ENCODE results near the gene DISC1.
"Not testable (repeated sequence)": the region's sequence is repeated elsewhere in the genome, so short reads cannot be mapped to it uniquely, and the experiment has no call there.

DISC1 gene

DNA sequence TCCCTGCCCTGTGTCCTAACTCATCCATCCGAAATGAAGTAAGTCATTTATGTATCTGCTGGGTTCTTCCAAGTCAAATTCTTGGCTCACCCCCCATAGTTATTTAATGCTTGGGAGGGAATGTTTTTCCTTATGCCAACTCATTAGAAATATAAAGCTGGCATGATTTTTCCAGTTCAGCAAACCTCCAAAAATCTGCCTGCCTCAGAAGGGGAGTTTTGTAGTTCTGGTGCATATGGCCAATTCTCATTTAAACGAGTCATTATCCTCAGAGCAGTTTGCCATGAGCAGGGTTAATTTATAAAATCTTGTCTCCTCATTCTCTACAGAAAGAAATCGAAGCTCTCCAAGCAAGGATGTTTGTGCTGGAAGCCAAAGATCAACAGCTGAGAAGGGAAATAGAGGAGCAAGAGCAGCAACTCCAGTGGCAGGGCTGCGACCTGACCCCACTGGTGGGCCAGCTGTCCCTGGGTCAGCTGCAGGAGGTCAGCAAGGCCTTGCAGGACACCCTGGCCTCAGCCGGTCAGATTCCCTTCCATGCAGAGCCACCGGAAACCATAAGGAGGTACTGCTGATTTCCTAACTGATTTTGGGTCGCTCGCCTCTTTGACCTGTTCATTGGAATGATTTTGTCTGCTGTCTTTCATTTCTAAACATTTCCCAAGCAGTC, 144.1 kb downstream of the DISC1 start:
- no peak for DNase-seq (ENCODE audit: low read depth in 3 of 3)

GRCh38 chr1:231774719-231775335, 148.2 kb downstream of the DISC1 start:
- no peak for DNase-seq (ENCODE audit: low read depth in 3 of 3)

GRCh38 chr1:231776010-231776756, 149.6 kb downstream of the DISC1 start:
- no peak for DNase-seq (ENCODE audit: low read depth in 3 of 3)

DNA sequence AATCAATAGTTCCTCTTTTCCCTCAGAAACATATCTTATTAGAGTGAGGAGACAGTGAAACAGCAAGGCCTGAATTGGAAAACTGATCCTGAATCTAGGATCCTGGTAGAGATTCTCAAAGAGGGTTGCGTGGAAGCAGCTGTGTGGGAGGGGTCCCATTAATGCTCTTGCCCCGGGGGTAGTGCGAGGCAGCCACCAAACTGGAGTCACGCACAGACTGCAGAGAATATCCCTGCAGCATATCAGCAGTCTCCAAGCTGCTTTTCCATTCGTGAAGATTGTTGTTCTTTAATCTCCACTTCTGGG, 150.1 kb downstream of the DISC1 start:
- DNase-seq (ENCODE audit: low read depth in 3 of 3) = no peak

GRCh38 chr1:231778009-231778719, 151.6 kb downstream of the DISC1 start:
- DNase-seq (ENCODE audit: low read depth in 3 of 3) = no peak

DNA sequence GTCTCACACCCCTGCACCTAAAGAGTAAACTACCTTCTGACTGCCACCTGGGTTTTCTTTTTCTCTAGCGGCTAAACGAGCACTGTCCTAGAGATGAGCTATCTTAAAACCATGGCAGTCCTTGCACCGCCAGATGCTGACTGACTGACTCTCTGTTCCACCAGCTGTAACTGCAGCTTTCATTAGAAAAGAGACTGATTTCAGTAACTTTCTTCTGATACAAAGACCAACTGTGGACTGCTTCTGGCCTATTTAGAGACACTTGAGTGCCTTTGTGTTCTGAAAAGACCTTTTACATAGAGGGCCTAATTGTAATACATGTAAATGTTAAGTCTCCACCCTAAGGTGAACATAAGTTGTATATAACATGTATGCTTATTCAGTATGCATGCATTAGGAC, 152.5 kb downstream of the DISC1 start:
- no peak for DNase-seq (ENCODE audit: low read depth in 3 of 3)

- DNase-seq (ENCODE audit: low read depth in 3 of 3) = no peak
Observed at GRCh38 chr1:231781892-231782291, 155.3 kb downstream of the DISC1 start.

DNA sequence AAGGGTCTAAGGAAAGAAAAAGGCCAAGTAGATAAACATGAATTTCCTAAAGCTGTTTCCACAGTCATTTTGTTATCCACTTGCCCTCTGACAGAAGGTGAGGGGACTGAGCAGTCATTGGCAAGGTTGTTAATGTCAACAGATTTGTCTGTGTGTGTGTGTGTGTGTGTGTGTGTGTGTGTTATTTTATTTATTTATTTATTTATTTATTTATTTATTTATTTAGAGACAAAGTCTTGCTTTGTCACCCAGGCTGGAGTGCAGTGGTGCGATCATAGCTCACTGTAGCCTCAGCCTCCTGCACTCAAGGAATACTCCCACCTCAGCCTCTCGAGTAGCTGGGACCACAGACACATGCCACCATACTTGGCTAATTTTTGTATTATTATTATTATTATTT, 158.5 kb downstream of the DISC1 start:
- not testable (repeated sequence) for DNase-seq (ENCODE audit: low read depth in 3 of 3)

GRCh38 chr1:231786126-231786525, 159.5 kb downstream of the DISC1 start:
- DNase-seq (ENCODE audit: low read depth in 3 of 3) = no peak

GRCh38 chr1:231792634-231793033, 166.0 kb downstream of the DISC1 start:
- no peak for DNase-seq (ENCODE audit: low read depth in 3 of 3)

GRCh38 chr1:231793893-231794292, 167.3 kb downstream of the DISC1 start:
- DNase-seq (ENCODE audit: low read depth in 3 of 3) = no peak

DNA sequence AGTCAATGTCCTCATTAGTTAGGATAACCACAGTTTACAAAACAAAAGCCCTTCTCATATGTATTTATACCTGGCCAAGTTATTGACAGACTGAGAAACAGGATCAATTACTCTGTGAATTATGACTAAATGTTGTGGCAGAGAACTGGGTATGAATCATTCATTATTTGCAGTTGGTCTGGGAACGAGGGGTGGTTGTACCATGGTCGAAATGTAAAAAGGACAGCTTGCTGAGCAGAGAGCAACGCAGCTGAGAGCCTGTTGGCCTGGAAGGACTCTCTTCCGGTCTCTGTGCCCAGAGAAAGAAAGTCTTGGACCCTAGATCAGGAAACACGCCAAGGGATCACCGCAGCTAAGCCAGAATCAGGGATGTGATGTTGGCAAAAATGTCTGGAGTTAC, 169.6 kb downstream of the DISC1 start:
- no peak for DNase-seq (ENCODE audit: low read depth in 3 of 3)

DNA sequence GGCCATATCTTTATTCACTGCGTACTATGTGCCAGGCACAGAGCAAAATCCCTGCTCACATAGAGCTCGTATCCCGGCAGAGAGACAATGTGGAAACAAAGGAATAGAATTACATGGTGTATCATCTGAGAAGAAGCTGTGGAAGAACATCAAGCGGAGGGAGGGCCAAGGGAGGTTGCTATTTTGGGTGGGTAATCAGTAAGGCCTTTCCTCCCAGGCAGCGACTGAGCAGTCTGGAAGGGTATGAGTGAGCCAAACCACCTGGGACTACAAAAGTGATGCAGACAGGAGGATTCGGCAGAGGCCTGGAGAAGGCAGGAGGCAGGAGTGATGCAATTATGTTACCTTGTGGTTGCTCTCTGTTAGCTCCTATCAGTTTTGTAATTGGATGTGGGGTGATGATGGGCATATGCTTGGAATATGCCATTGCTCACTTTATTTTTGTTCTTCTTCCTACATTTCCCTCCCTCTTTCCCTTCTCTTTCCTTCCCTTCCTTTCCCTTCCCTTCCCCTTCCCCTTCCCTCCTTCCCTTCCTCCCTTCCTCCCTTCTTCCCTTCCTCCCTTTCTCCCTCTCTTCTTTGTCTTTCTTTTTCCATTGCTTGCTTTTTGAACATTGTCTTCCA, 172.9 kb downstream of the DISC1 start:
- no peak for DNase-seq (ENCODE audit: low read depth in 3 of 3)

- no peak for DNase-seq (ENCODE audit: low read depth in 3 of 3)
Observed at GRCh38 chr1:231800108-231800507, 173.5 kb downstream of the DISC1 start.

GRCh38 chr1:231801042-231801585, 174.5 kb downstream of the DISC1 start:
- no peak for DNase-seq (ENCODE audit: low read depth in 3 of 3)

DNA sequence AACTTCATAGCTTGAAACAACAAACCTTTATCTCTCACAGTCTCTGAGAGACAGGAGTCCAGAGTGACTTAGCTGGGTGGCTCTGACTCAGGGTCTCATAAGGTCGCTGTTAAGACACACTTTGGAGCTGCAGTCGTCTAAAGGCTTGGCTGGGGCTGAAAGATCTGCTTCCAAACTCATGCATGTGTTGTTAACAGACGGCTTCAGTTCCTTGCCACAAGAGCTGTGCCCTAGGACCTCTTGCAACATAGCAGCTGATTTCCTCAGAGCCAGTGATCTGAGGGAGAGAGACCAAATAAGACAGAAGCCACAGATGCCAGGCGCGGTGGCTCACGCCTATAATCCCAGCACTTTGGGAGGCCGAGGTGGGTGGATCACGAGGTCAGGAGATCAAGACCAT, 176.8 kb downstream of the DISC1 start:
- no peak for DNase-seq (ENCODE audit: low read depth in 3 of 3)

GRCh38 chr1:231806623-231807495, 180.3 kb downstream of the DISC1 start:
- no peak for DNase-seq (ENCODE audit: low read depth in 3 of 3)

DNA sequence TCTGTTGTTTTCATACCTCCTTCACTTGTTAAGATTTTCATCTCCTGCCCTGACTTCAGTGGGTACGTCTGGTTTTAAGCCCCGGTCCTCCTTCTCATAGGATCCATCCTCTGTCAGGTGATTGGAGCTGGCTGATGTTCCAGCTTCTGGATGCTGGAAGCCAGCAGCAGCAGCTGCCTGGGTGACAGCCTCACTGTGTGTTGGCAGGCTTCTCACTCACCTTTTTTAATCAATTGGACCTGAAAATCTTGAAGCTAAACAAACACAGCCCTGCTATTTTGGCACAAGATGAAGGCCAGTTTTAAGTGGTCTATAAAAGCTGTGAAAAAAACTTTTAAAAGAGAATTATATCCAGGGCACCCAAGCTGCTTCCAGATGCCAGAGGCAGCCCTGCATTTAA, 181.0 kb downstream of the DISC1 start:
- no peak for DNase-seq (ENCODE audit: low read depth in 3 of 3)

GRCh38 chr1:231808116-231808515, 181.5 kb downstream of the DISC1 start:
- DNase-seq (ENCODE audit: low read depth in 3 of 3) = no peak

DNA sequence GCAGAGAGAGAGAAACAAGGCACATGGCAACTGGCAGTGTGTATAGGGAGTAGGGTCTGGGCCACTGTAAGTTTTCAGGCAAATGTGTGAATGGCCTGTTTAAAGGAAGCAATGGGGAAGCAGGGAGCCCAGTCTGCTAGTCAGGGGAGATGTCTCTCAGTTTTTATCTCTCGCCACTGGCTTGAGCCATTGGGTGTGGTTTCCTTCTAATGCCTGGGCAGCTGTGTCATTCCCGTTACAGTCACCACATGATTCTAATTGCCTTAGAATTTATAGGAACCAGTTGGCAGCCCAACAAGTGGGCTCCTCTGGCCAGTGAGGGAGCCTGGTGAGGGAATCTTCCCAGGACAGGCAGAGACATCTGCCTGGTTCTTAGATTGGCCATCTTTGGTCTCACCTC, 182.4 kb downstream of the DISC1 start:
- DNase-seq (ENCODE audit: low read depth in 3 of 3) = no peak

DNA sequence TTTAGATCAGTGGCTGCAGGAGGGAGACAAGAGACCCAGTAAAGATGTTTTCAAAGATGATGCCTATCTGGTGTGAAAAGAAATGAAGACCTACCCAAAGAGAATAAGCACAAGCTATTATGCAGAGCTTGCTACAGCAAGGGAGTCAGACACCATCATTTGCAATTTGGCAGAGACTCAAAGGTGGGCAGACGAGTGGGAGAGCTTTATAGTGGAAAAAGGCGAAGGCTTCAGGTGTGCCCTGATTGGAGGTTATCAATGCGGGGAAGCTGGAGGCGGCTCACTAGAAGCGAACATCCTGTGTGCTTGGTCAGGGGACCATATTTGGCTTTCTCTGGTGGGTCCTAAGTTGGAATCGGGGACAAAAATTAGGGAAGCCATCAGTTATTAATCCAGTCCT, 183.8 kb downstream of the DISC1 start:
- DNase-seq (ENCODE audit: low read depth in 3 of 3) = no peak
